CD14-positive monocyte (primary cell): ENCODE measurements around the gene C2orf76. TPM values are rescaled to one million over a fixed set of nuclear protein-coding genes. Genes with fewer than 3 reads are reported as not detected.

Source experiments
- DNase-seq, 3 donors: peaks; one replicate each; pipeline ENCODE4 v3.0.0-alpha.2; 2011 to 2022
- H2AFZ ChIP-seq: 2 replicates; pipeline ENCODE4 v1.6.0; 2012; ENCODE audit warnings: mild to moderate bottlenecking, low read depth, low read length, inconsistent platforms; ENCODE audit not compliant: insufficient read depth, poor library complexity, severe bottlenecking
- H3K27ac ChIP-seq, 2 donors: 1 replicate in 1 of 2; 2 replicates in 1 of 2; pipeline ENCODE4 v1.5.1; 2012 to 2013; ENCODE audit warnings: low read length in 2 of 2, control low read depth in 1 of 2, inconsistent platforms in 1 of 2, low read depth in 1 of 2, mild to moderate bottlenecking in 1 of 2
- H3K27me3 ChIP-seq, 2 donors: one replicate each; pipeline versions ENCODE4 v1.6.0 to v1.6.1; 2011 to 2013; ENCODE audit warnings: low read length in 2 of 2; ENCODE audit not compliant: control insufficient read depth in 2 of 2, insufficient read depth in 2 of 2
- H3K36me3 ChIP-seq, 2 donors: replicated peaks in 1 of 2; 1 replicate in 1 of 2; 2 replicates in 1 of 2; pipeline versions ENCODE4 v1.5.1 to v1.6.1; 2012 to 2013; ENCODE audit warnings: low read length in 2 of 2, control low read depth in 1 of 2, inconsistent platforms in 1 of 2, mild to moderate bottlenecking in 1 of 2; ENCODE audit not compliant: insufficient read depth in 2 of 2, control insufficient read depth in 1 of 2
- H3K4me1 ChIP-seq, 2 donors: 1 replicate in 1 of 2; 2 replicates in 1 of 2; pipeline versions ENCODE4 v1.5.1 to v1.6.1; 2012 to 2013; ENCODE audit warnings: low read length in 2 of 2, control low read depth in 1 of 2, inconsistent platforms in 1 of 2, mild to moderate bottlenecking in 1 of 2, moderate library complexity in 1 of 2; ENCODE audit not compliant: insufficient read depth in 2 of 2, control insufficient read depth in 1 of 2
- H3K4me2 ChIP-seq: replicated peaks from 2 replicates; pipeline ENCODE3; 2012; ENCODE audit warnings: low read length, moderate library complexity, mild to moderate bottlenecking; ENCODE audit not compliant: poor library complexity, severe bottlenecking; ENCODE audit errors: extremely low read depth
- H3K4me3 ChIP-seq, 3 experiments: fragments of 200-600 bp in 1 of 3; sonication (generic) in 1 of 3; replicated peaks in 1 of 3; 1 replicate in 2 of 3; 2 replicates in 1 of 3; pipeline ENCODE4 v1.5.1; 2011 to 2013; ENCODE audit warnings: low read length in 3 of 3, mild to moderate bottlenecking in 3 of 3, control low read depth in 2 of 3, low read depth in 2 of 3, inconsistent platforms in 1 of 3, moderate library complexity in 1 of 3
- H3K79me2 ChIP-seq: 2 replicates; pipeline ENCODE4 v1.6.0; 2012; ENCODE audit warnings: mild to moderate bottlenecking, control low read depth, inconsistent platforms, low read length, moderate library complexity; ENCODE audit not compliant: insufficient read depth
- H3K9ac ChIP-seq: 2 replicates; pipeline ENCODE4 v1.6.0; 2017; ENCODE audit warnings: low read length, mild to moderate bottlenecking; ENCODE audit not compliant: insufficient read depth, poor library complexity, severe bottlenecking
- H3K9me3 ChIP-seq, 2 donors: replicated peaks in 1 of 2; 1 replicate in 1 of 2; 2 replicates in 1 of 2; pipeline versions ENCODE4 v1.5.1 to v1.6.1; 2012 to 2013; ENCODE audit warnings: low read length in 2 of 2, control low read depth in 1 of 2; ENCODE audit not compliant: control insufficient read depth in 1 of 2, insufficient read depth in 1 of 2
- H4K20me1 ChIP-seq: 2 replicates; pipeline ENCODE4 v1.6.0; 2012; ENCODE audit warnings: mild to moderate bottlenecking, low read length, control low read depth, moderate library complexity; ENCODE audit not compliant: insufficient read depth
- H3K27ac Mint-ChIP-seq, 7 donors: one replicate each; pipeline ENCODE4 v1.8.0; 2020; ENCODE audit warnings: mild to moderate bottlenecking in 7 of 7, mixed read lengths in 7 of 7, moderate library complexity in 6 of 7, inconsistent platforms in 2 of 7
- H3K27me3 Mint-ChIP-seq, 3 donors: one replicate each; pipeline ENCODE4 v1.8.0; 2021 to 2022; ENCODE audit warnings: low read depth in 3 of 3, mild to moderate bottlenecking in 3 of 3, mixed read lengths in 3 of 3, moderate library complexity in 3 of 3, inconsistent platforms in 1 of 3
- H3K36me3 Mint-ChIP-seq, 2 donors: one replicate each; pipeline ENCODE4 v1.8.0; 2020; ENCODE audit warnings: mixed read lengths in 2 of 2, inconsistent platforms in 1 of 2, mild to moderate bottlenecking in 1 of 2
- H3K4me1 Mint-ChIP-seq: one replicate; pipeline ENCODE4 v1.8.0; 2020; ENCODE audit warnings: mild to moderate bottlenecking, mixed read lengths
- H3K4me3 Mint-ChIP-seq, 2 donors: one replicate each; pipeline ENCODE4 v1.8.0; 2020; ENCODE audit warnings: mild to moderate bottlenecking in 2 of 2, mixed read lengths in 2 of 2, moderate library complexity in 1 of 2
- H3K9me3 Mint-ChIP-seq, 7 donors: one replicate each; pipeline ENCODE4 v1.8.0; 2020 to 2022; ENCODE audit warnings: mixed read lengths in 7 of 7, mild to moderate bottlenecking in 6 of 7, moderate library complexity in 6 of 7, inconsistent platforms in 2 of 7
- CTCF ChIP-seq: fragments of 200-600 bp; IDR thresholded peaks from one replicate; pipeline ENCODE4 v1.8.0; 2022; ENCODE audit warnings: antibody characterized with exemption, mild to moderate bottlenecking
- whole genome bisulfite sequencing: methylation state at CpG from one replicate; pipeline ENCODE4 v1.1.5; 2013; ENCODE audit warnings: missing lambda C conversion rate; ENCODE audit not compliant: insufficient coverage; 5-methylcytosine and 5-hydroxymethylcytosine counted together
- intact Hi-C, 2 donors: fragments of 100-400 bp; cut with micrococcal nuclease; formaldehyde crosslinking; loops; one replicate each; pipeline versions ENCODE4 v1.15.0 to v1.15.1; 2023
- polyA plus RNA-seq, 3 donors: library from polyadenylated mRNA; depleted of rRNA in 1 of 3; unstranded in 2 of 3; stranded (reverse) in 1 of 3; fragments of 300-500 nt in 2 of 3; fragments of >200 nt in 1 of 3; fragmentation: Illumina TruSeq in 2 of 3; gene quantifications; 1 replicate in 2 of 3; 2 replicates in 1 of 3; pipeline ENCODE4 v1.2.3, GENCODE V29; 2012 to 2021

C2orf76 gene
- polyA plus RNA-seq, 3 donors = 9.7 to 32.5 (median 31.0) TPM

GRCh38 chr2:119326938-119327337 is 39.7 kb downstream of the C2orf76 start:
- no peaks in the 10 kb centered on the region for H3K36me3 ChIP-seq
- Mint-ChIP-seq H3K36me3 (peaks cover 3 to 7% of the 10 kb centered on the region in 2 donors), H3K27me3 (no peaks in the 10 kb centered on the region), H3K4me1 (peaks cover 12% of the 10 kb centered on the region), H3K27ac (no peak overlapping the region), H3K4me3 (no peak overlapping the region), H3K9me3 (no peaks in the 10 kb centered on the region)
- peak overlapping the region in 1 of 2 donors; percentile 2 for H3K27ac ChIP-seq
- no peaks in the 10 kb centered on the region for H4K20me1 ChIP-seq
- DNase-seq = peak; percentile 48 to 79 (median 65)
- no peak overlapping the region for H3K4me2 ChIP-seq
- H2AFZ ChIP-seq = no peak overlapping the region
- H3K79me2 ChIP-seq = no peaks in the 10 kb centered on the region
- no peaks in the 10 kb centered on the region for H3K27me3 ChIP-seq
- no peaks in the 10 kb centered on the region for H3K9me3 ChIP-seq
- H3K4me3 ChIP-seq = no peak overlapping the region
- TF ChIP-seq CTCF = no peak
- no peak overlapping the region for H3K9ac ChIP-seq
- peaks cover 8 to 15% of the 10 kb centered on the region in 2 donors for H3K4me1 ChIP-seq
- WGBS = no CpG with 5 or more reads among the region's 1 CpG
- intact Hi-C loops = no loop called here

- H3K4me3 Mint-ChIP-seq = no peak overlapping the region
- WGBS = 100% methylated on average over 7 of the region's 9 CpGs
- intact Hi-C loops = no loop called here
- no peak for DNase-seq
- H3K9ac ChIP-seq = no peak overlapping the region
- H3K9me3 Mint-ChIP-seq = no peaks in the 10 kb centered on the region
- no peaks in the 10 kb centered on the region for H3K27me3 ChIP-seq
- peaks cover 8 to 15% of the 10 kb centered on the region in 2 donors for H3K4me1 ChIP-seq
- no peaks in the 10 kb centered on the region for H3K27me3 Mint-ChIP-seq
- H3K79me2 ChIP-seq = no peaks in the 10 kb centered on the region
- H3K9me3 ChIP-seq = no peaks in the 10 kb centered on the region
- no peak overlapping the region for H3K4me2 ChIP-seq
- peaks cover 12% of the 10 kb centered on the region for H3K4me1 Mint-ChIP-seq
- H2AFZ ChIP-seq = no peak overlapping the region
- no peak overlapping the region for H3K4me3 ChIP-seq
- no peak overlapping the region for H3K27ac Mint-ChIP-seq
- no peak overlapping the region for H3K27ac ChIP-seq
- H3K36me3 Mint-ChIP-seq = peaks cover 1 to 3% of the 10 kb centered on the region in 2 donors
- no peaks in the 10 kb centered on the region for H4K20me1 ChIP-seq
- no peaks in the 10 kb centered on the region for H3K36me3 ChIP-seq
- no peak for TF ChIP-seq CTCF
Observed at GRCh38 chr2:119324685-119325270, 41.9 kb downstream of the C2orf76 start.
